ENCODE results near the gene ST6GALNAC6.

ST6GALNAC6 gene

GRCh38 chr9:127892831-127893230 is 6.6 kb downstream of the ST6GALNAC6 start:
- Histone ChIP-seq H4K20me1 (ENCODE audit: insufficient read depth, low read length, poor library complexity, severe bottlenecking) (peaks cover 6% of the 10 kb centered on the region), H2AFZ (ENCODE audit: low read length) (no peak overlapping the region), H3K9ac (ENCODE audit: low read depth, low read length, poor library complexity, severe bottlenecking) (no peak overlapping the region), H3K9me3 (ENCODE audit: insufficient read depth, low read depth, low read length) (peaks cover 6% of the 10 kb centered on the region; the same call in 1 of the 2 replicates), H3K27me3 (ENCODE audit: insufficient read depth, low read length, poor library complexity, severe bottlenecking) (no peaks in the 10 kb centered on the region), H3K79me2 (ENCODE audit: insufficient read depth, low read length) (no peaks in the 10 kb centered on the region), H3F3A (ENCODE audit: low read depth) (no peaks in the 10 kb centered on the region), H3K4me2 (ENCODE audit: low read depth, low read length, poor library complexity, severe bottlenecking) (no peak overlapping the region), H3K36me3 (ENCODE audit: insufficient read depth, low read length) (peaks cover 49% of the 10 kb centered on the region; the same call in 1 of the 2 replicates), H3K9me2 (replicated peaks; ENCODE audit: low read depth, low read length) (no peaks in the 10 kb centered on the region), H3K4me1 (ENCODE audit: insufficient read depth, low read length, poor library complexity, severe bottlenecking) (peaks cover 7% of the 10 kb centered on the region), H3K4me3 (ENCODE audit: low read length, poor library complexity, severe bottlenecking) (no peak overlapping the region)
- TF ChIP-seq CTCF (conservative IDR thresholded peaks at IDR 0.05; ENCODE audit: low read length) (no peak), EZH2phosphoT487 (IDR thresholded peaks at IDR 0.05; ENCODE audit: borderline replicate concordance) (no peak)

GRCh38 chr9:127890053-127890452 is 9.3 kb downstream of the ST6GALNAC6 start:
- Histone ChIP-seq H3K9me3 (ENCODE audit: insufficient read depth, low read depth, low read length) (peaks cover 6% of the 10 kb centered on the region; the same call in 1 of the 2 replicates), H3K4me1 (ENCODE audit: insufficient read depth, low read length, poor library complexity, severe bottlenecking) (peaks cover 14% of the 10 kb centered on the region), H3K9ac (ENCODE audit: low read depth, low read length, poor library complexity, severe bottlenecking) (no peak overlapping the region), H2AFZ (ENCODE audit: low read length) (no peak overlapping the region), H3K9me2 (replicated peaks; ENCODE audit: low read depth, low read length) (no peaks in the 10 kb centered on the region), H3F3A (ENCODE audit: low read depth) (no peaks in the 10 kb centered on the region), H3K36me3 (ENCODE audit: insufficient read depth, low read length) (peaks cover 42% of the 10 kb centered on the region; the same call in 1 of the 2 replicates), H4K20me1 (ENCODE audit: insufficient read depth, low read length, poor library complexity, severe bottlenecking) (no peaks in the 10 kb centered on the region), H3K27me3 (ENCODE audit: insufficient read depth, low read length, poor library complexity, severe bottlenecking) (no peaks in the 10 kb centered on the region), H3K4me3 (ENCODE audit: low read length, poor library complexity, severe bottlenecking) (no peak overlapping the region), H3K79me2 (ENCODE audit: insufficient read depth, low read length) (no peaks in the 10 kb centered on the region), H3K4me2 (ENCODE audit: low read depth, low read length, poor library complexity, severe bottlenecking) (no peak overlapping the region)
- no peak for TF ChIP-seq EZH2phosphoT487 (IDR thresholded peaks at IDR 0.05; ENCODE audit: borderline replicate concordance)
- TF ChIP-seq CTCF (conservative IDR thresholded peaks at IDR 0.05; ENCODE audit: low read length) = no peak

- Histone ChIP-seq H3K4me3 (ENCODE audit: low read length, poor library complexity, severe bottlenecking) (no peak overlapping the region), H3K36me3 (ENCODE audit: insufficient read depth, low read length) (peaks cover 20% of the 10 kb centered on the region; the same call in 1 of the 2 replicates), H3F3A (ENCODE audit: low read depth) (no peaks in the 10 kb centered on the region), H3K9me3 (ENCODE audit: insufficient read depth, low read depth, low read length) (peaks cover under 1% of the 10 kb centered on the region; the same call in 1 of the 2 replicates), H3K79me2 (ENCODE audit: insufficient read depth, low read length) (no peaks in the 10 kb centered on the region), H3K9me2 (replicated peaks; ENCODE audit: low read depth, low read length) (no peaks in the 10 kb centered on the region), H4K20me1 (ENCODE audit: insufficient read depth, low read length, poor library complexity, severe bottlenecking) (no peaks in the 10 kb centered on the region), H3K27me3 (ENCODE audit: insufficient read depth, low read length, poor library complexity, severe bottlenecking) (no peaks in the 10 kb centered on the region), H2AFZ (ENCODE audit: low read length) (no peak overlapping the region), H3K9ac (ENCODE audit: low read depth, low read length, poor library complexity, severe bottlenecking) (no peak overlapping the region), H3K4me1 (ENCODE audit: insufficient read depth, low read length, poor library complexity, severe bottlenecking) (peaks cover 28% of the 10 kb centered on the region), H3K4me2 (ENCODE audit: low read depth, low read length, poor library complexity, severe bottlenecking) (no peak overlapping the region)
- TF ChIP-seq CTCF (conservative IDR thresholded peaks at IDR 0.05; ENCODE audit: low read length) (peak; percentile 30; the same call in 1 of the 2 replicates), EZH2phosphoT487 (IDR thresholded peaks at IDR 0.05; ENCODE audit: borderline replicate concordance) (no peak)
These were observed 11.6 kb downstream of the ST6GALNAC6 start for GRCh38 chr9:127887792-127888191.

Data from Loucy (cell line).